K562 (cell line): ENCODE data around the gene TRMT112. TPM values are rescaled to one million over a fixed set of nuclear protein-coding genes. Genes with fewer than 3 reads are reported as not detected.
A peak's percentile ranks its signal among the peaks of the same experiment; 100 is the strongest.

Source experiments
- ARID1B ChIP-seq: fragments of 450-650 bp; IDR thresholded peaks from 2 replicates; pipeline ENCODE4 v1.6.1; 2016; ENCODE audit warnings: antibody characterized with exemption, mild to moderate bottlenecking, inconsistent platforms
- CEBPG ChIP-seq, 3 experiments: fragments of 200-800 bp in 1 of 3; sonication (Bioruptor generic) in 1 of 3; sonication (generic) in 1 of 3; formaldehyde crosslinking in 1 of 3; IDR thresholded peaks in 2 of 3; conservative IDR thresholded peaks in 1 of 3; 2 replicates each; pipeline versions ENCODE4 v1.6.1 to v1.8.0; 2016 to 2022; ENCODE audit warnings: missing compliant biosample characterization in 2 of 3, missing genetic modification characterization in 2 of 3, mild to moderate bottlenecking in 1 of 3, missing genetic modification reagents in 1 of 3
- COPS2 ChIP-seq: fragments of 450-650 bp; conservative IDR thresholded peaks from 2 replicates; pipeline ENCODE4 v1.6.1; 2016; ENCODE audit warnings: mild to moderate bottlenecking, moderate library complexity
- CTCFL ChIP-seq: IDR thresholded peaks from 2 replicates; pipeline ENCODE4 v1.6.1; 2011; ENCODE audit warnings: borderline replicate concordance, low read depth, mild to moderate bottlenecking, moderate library complexity, low read length; ENCODE audit not compliant: insufficient read depth, poor library complexity, severe bottlenecking
- E2F6 ChIP-seq, 2 experiments: IDR thresholded peaks; 2 replicates each; pipeline ENCODE4 v1.6.1; 2011; ENCODE audit warnings: borderline replicate concordance in 1 of 2, control low read depth in 1 of 2, low read depth in 1 of 2, low read length in 1 of 2, mild to moderate bottlenecking in 1 of 2, mixed read lengths in 1 of 2, moderate library complexity in 1 of 2; ENCODE audit not compliant: insufficient read depth in 1 of 2, insufficient read length in 1 of 2, poor library complexity in 1 of 2, severe bottlenecking in 1 of 2; ENCODE audit errors: extremely low read depth in 1 of 2
- ESRRB ChIP-seq: fragments of 250-450 bp; sonication (Bioruptor Pico); IDR thresholded peaks from 2 replicates; pipeline ENCODE4 v1.5.0; 2020; ENCODE audit warnings: mild to moderate bottlenecking, moderate library complexity, borderline replicate concordance
- ID3 ChIP-seq, 2 experiments: fragments of 250-450 bp in 1 of 2; fragments of 450-650 bp in 1 of 2; sonication (Bioruptor Pico) in 1 of 2; IDR thresholded peaks; 2 replicates each; pipeline versions ENCODE4 v1.6.1 to v1.8.0; 2016 to 2021; ENCODE audit warnings: mild to moderate bottlenecking in 2 of 2, moderate library complexity in 2 of 2, missing compliant biosample characterization in 1 of 2, missing genetic modification characterization in 1 of 2
- ILK ChIP-seq: fragments of 450-650 bp; IDR thresholded peaks from 2 replicates; pipeline ENCODE4 v1.6.1; 2016; ENCODE audit warnings: missing genetic modification characterization, low read depth, mild to moderate bottlenecking, missing compliant biosample characterization, moderate library complexity, borderline replicate concordance
- KAT7 ChIP-seq: sonication (generic); formaldehyde crosslinking; IDR thresholded peaks from 2 replicates; pipeline ENCODE4 v1.8.0; 2022; ENCODE audit warnings: missing genetic modification reagents, mild to moderate bottlenecking, borderline replicate concordance
- KHSRP ChIP-seq: fragments of 450-650 bp; IDR thresholded peaks from 2 replicates; pipeline ENCODE4 v1.6.1; 2017
- KLF13 ChIP-seq: fragments of 450-650 bp; IDR thresholded peaks from 2 replicates; pipeline ENCODE4 v1.6.1; 2016; ENCODE audit warnings: missing genetic modification characterization, low read depth, mild to moderate bottlenecking, missing compliant biosample characterization, moderate library complexity, borderline replicate concordance
- LCOR ChIP-seq: sonication (generic); formaldehyde crosslinking; IDR thresholded peaks from 2 replicates; pipeline ENCODE4 v1.8.0; 2022; ENCODE audit warnings: mild to moderate bottlenecking, missing genetic modification reagents
- MEF2A ChIP-seq: IDR thresholded peaks from 2 replicates; pipeline ENCODE4 v1.6.1; 2011; ENCODE audit warnings: low read depth, mild to moderate bottlenecking, low read length, moderate library complexity; ENCODE audit not compliant: control insufficient read depth
- MEIS2 ChIP-seq: fragments of 450-650 bp; IDR thresholded peaks from 2 replicates; pipeline ENCODE4 v1.6.1; 2014; ENCODE audit warnings: mild to moderate bottlenecking; ENCODE audit not compliant: partially characterized antibody
- PML ChIP-seq: IDR thresholded peaks from 2 replicates; pipeline ENCODE4 v1.6.1; 2012; ENCODE audit warnings: low read length, inconsistent platforms
- POLR2G ChIP-seq: fragments of 200-400 bp; formaldehyde crosslinking; IDR thresholded peaks from 2 replicates; pipeline ENCODE4 v1.6.1; 2017; ENCODE audit warnings: low read depth, mild to moderate bottlenecking, antibody characterized with exemption, low read length, moderate library complexity
- POU5F1 ChIP-seq: fragments of 150-350 bp; IDR thresholded peaks from 2 replicates; pipeline ENCODE4 v1.6.1; 2014; ENCODE audit warnings: borderline replicate concordance, low read length, low read depth, mild to moderate bottlenecking; ENCODE audit not compliant: partially characterized antibody
- SNAPC5 ChIP-seq: fragments of 250-450 bp; sonication (Bioruptor Pico); IDR thresholded peaks from 2 replicates; pipeline ENCODE4 v1.8.0; 2021; ENCODE audit warnings: moderate library complexity, mild to moderate bottlenecking, inconsistent platforms
- SOX6 ChIP-seq: fragments of 450-650 bp; IDR thresholded peaks from 2 replicates; pipeline ENCODE4 v1.6.1; 2014; ENCODE audit warnings: mild to moderate bottlenecking
- ZBTB43 ChIP-seq: sonication (generic); formaldehyde crosslinking; IDR thresholded peaks from 2 replicates; pipeline ENCODE4 v1.8.0; 2023; ENCODE audit warnings: mild to moderate bottlenecking, missing genetic modification reagents
- ZNF311 ChIP-seq: fragments of 250-450 bp; sonication (Bioruptor Pico); IDR thresholded peaks from 2 replicates; pipeline ENCODE4 v1.4.0; 2020; ENCODE audit warnings: mild to moderate bottlenecking, moderate library complexity
- polyA plus RNA-seq, 8 experiments: library from polyadenylated mRNA; depleted of rRNA in 4 of 8; stranded (reverse) in 5 of 8; unstranded in 3 of 8; fragments of >200 nt; fragmentation: Nextera tagmentation in 2 of 8; fragmentation: Illumina TruSeq in 1 of 8; extraction: Ambion mirVana in 2 of 8; extraction: Trizol in 1 of 8; gene quantifications; 2 replicates each; pipeline versions ENCODE4 v1.2.1 to v1.2.3, GENCODE V29; 2011 to 2014; ENCODE audit warnings: inconsistent platforms in 1 of 8, missing spikeins in 1 of 8
- total RNA-seq, 7 experiments: library from RNA; depleted of rRNA in 6 of 7; stranded (reverse); fragments of >200 nt in 6 of 7; fragmentation: Illumina TruSeq in 2 of 7; extraction: Trizol in 2 of 7; gene quantifications; 2 replicates each; pipeline versions ENCODE4 v1.2.1 to v1.2.3, GENCODE V29; 2011 to 2021; ENCODE audit warnings: low replicate concordance in 1 of 7

Gene TRMT112
- total and polyA plus RNA-seq, 9 of the 15 experiments (the other 6 are each of a cell fraction or from before 2014, with no cell fraction given) = 162 to 444 (median 300) TPM

- TF ChIP-seq KHSRP (no peak), COPS2 (no peak), CEBPG (CRISPR knock-in tag; IDR thresholded peaks at IDR 0.05) (no peak), CEBPG (tag; conservative IDR thresholded peaks at IDR 0.05 in 1 of 2, IDR thresholded peaks at IDR 0.05 in 1 of 2) (no peak), ARID1B (peak; percentile 68), PML (no peak), MEF2A (no peak), KAT7 (CRISPR knock-in tag) (no peak), SOX6 (no peak), LCOR (no peak), SNAPC5 (CRISPR knock-in tag) (no peak), ID3 (CRISPR knock-in tag; IDR thresholded peaks at IDR 0.05) (no peak), ID3 (tag; IDR thresholded peaks at IDR 0.05) (no peak), MEIS2 (no peak), ESRRB (CRISPR knock-in tag) (no peak), POU5F1 (no peak), POLR2G (peak; percentile 53; the same call in 1 of the 2 replicates), ZNF311 (CRISPR knock-in tag) (no peak), KLF13 (no peak), E2F6 (IDR thresholded peaks at IDR 0.05; ENCODE audit: borderline replicate concordance in 1 of 2, extremely low read depth in 1 of 2, insufficient read depth in 1 of 2, insufficient read length in 1 of 2, low read depth in 1 of 2, low read length in 1 of 2, poor library complexity in 1 of 2, severe bottlenecking in 1 of 2) (peak in 1 of 2 experiments; percentile 20), CTCFL (no peak), ILK (tag) (no peak), ZBTB43 (no peak)
Observed at GRCh38 chr11:64357904-64358535, 40.7 kb upstream of the TRMT112 start (continued).
